ENCODE data around the gene PEX11A. TPM values are rescaled to one million over a fixed set of nuclear protein-coding genes. Genes with fewer than 3 reads are reported as not detected.

Gene PEX11A
- total and polyA plus RNA-seq, 2 of the 8 experiments (the other 6 are each of a cell fraction or from before 2014, with no cell fraction given): 2.9 to 3.0 TPM

- CTCF ChIA-PET (ENCODE audit: partially characterized antibody): interaction anchor here (1.2 kb wide), 1 partner anchor 9 kb away, joined by 3 read pairs; no protein-coding TSS in a partner anchor
- TF ChIP-seq KDM5A (IDR thresholded peaks at IDR 0.05; ENCODE audit: low read length): no peak
- no peak for TF ChIP-seq JUND (IDR thresholded peaks at IDR 0.05; ENCODE audit: low read length)
- TF ChIP-seq JUN (IDR thresholded peaks at IDR 0.05; ENCODE audit: low read depth, low read length): no peak
- no peak for TF ChIP-seq EGR1 (IDR thresholded peaks at IDR 0.05; ENCODE audit: borderline replicate concordance, low read depth, low read length)
- TF ChIP-seq USF2 (IDR thresholded peaks at IDR 0.05; ENCODE audit: low read length): no peak
- no peak for TF ChIP-seq SUZ12 (IDR thresholded peaks at IDR 0.05; ENCODE audit: low read length)
- TF ChIP-seq ATF3 (IDR thresholded peaks at IDR 0.05; ENCODE audit: insufficient read depth, low read depth, low read length): no peak
- TF ChIP-seq POLR2A (IDR thresholded peaks at IDR 0.05; ENCODE audit: control extremely low read depth in 1 of 2, low read depth in 2 of 2, low read length in 2 of 2): no peak
- TF ChIP-seq RXRA (IDR thresholded peaks at IDR 0.05; ENCODE audit: insufficient read depth, low read depth, low read length): no peak
- no peak for TF ChIP-seq BACH1 (IDR thresholded peaks at IDR 0.05; ENCODE audit: low read length)
- no peak for TF ChIP-seq ATF2 (IDR thresholded peaks at IDR 0.05; ENCODE audit: low read length)
These were observed 13.9 kb upstream of the PEX11A start for GRCh38 chr15:89704411-89704810.

More at GRCh38 chr15:89704411-89704810, 13.9 kb upstream of the PEX11A start:
- Histone ChIP-seq H4K5ac (ENCODE audit: insufficient read length, low read depth, low read length) (no peak overlapping the region), H3K23me2 (ENCODE audit: low read depth, low read length) (no peaks in the 10 kb centered on the region), H2BK5ac (ENCODE audit: low read depth, low read length) (no peak overlapping the region), H3K27ac (ENCODE audit: low read depth, low read length) (no peak overlapping the region), H3K79me2 (ENCODE audit: control insufficient read depth in 1 of 2, insufficient read depth in 2 of 2, low read length in 2 of 2) (no peaks in the 10 kb centered on the region), H2BK12ac (ENCODE audit: low read depth, low read length) (no peak overlapping the region), H3K18ac (ENCODE audit: extremely low read depth, low read length) (no peak overlapping the region), H4K91ac (replicated peaks; ENCODE audit: insufficient read length, low read length) (no peak overlapping the region), H3K4me1 (replicated peaks in 1 of 4; ENCODE audit: control insufficient read depth in 3 of 4, insufficient read depth in 4 of 4, low read length in 3 of 4) (no peaks in the 10 kb centered on the region), H3K27me3 (replicated peaks in 1 of 4; ENCODE audit: control insufficient read depth in 3 of 4, extremely low read depth in 1 of 4, insufficient read depth in 3 of 4, low read length in 3 of 4) (peaks cover 0 to 2% (median 0%) of the 10 kb centered on the region in 4 experiments; a peak in 2 of 7 replicates), H3K9me3 (ENCODE audit: insufficient read depth in 2 of 2, low read depth in 1 of 2, low read length in 1 of 2) (no peaks in the 10 kb centered on the region), H2AFZ (ENCODE audit: low read length) (no peak overlapping the region), H3K36me3 (ENCODE audit: control insufficient read depth in 2 of 4, insufficient read depth in 4 of 4, low read length in 3 of 4) (no peaks in the 10 kb centered on the region), H3K14ac (ENCODE audit: insufficient read length) (no peak overlapping the region), H3K9ac (replicated peaks in 1 of 4; ENCODE audit: extremely low read depth in 1 of 4, low read depth in 3 of 4, low read length in 3 of 4) (no peak overlapping the region), H2BK20ac (ENCODE audit: low read length) (no peak overlapping the region), H2BK120ac (replicated peaks; ENCODE audit: low read depth, low read length) (no peak overlapping the region), H2BK15ac (ENCODE audit: low read length) (no peak overlapping the region), H2AK5ac (ENCODE audit: low read depth, low read length) (no peak overlapping the region), H3K56ac (replicated peaks; ENCODE audit: insufficient read length, low read depth, low read length) (no peak overlapping the region), H3K4me2 (ENCODE audit: insufficient read depth in 1 of 2, low read depth in 2 of 2, low read length in 2 of 2) (no peak overlapping the region), H3K4me3 (ENCODE audit: extremely low read depth in 1 of 4, insufficient read depth in 2 of 4, low read depth in 3 of 4, low read length in 4 of 4) (no peak overlapping the region), H4K20me1 (replicated peaks in 1 of 2; ENCODE audit: control insufficient read depth in 1 of 2, insufficient read depth in 2 of 2, low read length in 2 of 2) (peaks cover 0 to 1% of the 10 kb centered on the region in 2 experiments), H3K79me1 (ENCODE audit: low read depth, low read length) (no peaks in the 10 kb centered on the region), H3K23ac (ENCODE audit: insufficient read length) (no peak overlapping the region), H3K4ac (replicated peaks; ENCODE audit: insufficient read length, low read depth, low read length) (no peak overlapping the region), H4K8ac (ENCODE audit: extremely low read depth, insufficient read depth, low read length) (no peak overlapping the region)
- POLR2A ChIA-PET (ENCODE audit: partially characterized antibody): no interaction called here
- FAIRE-seq (no peak), DNase-seq (ENCODE audit: low read depth in 1 of 2, low spot score in 2 of 2) (no peak)
